Activated CD8-positive, alpha-beta T cell treated with anti-CD3 and anti-CD28 coated beads, Interleukin-2, amount 10 ng/mL, durations not matched to agents 7 days and 5 days (primary cell): ENCODE results near the gene HOXA7. TPM values are rescaled to one million over a fixed set of nuclear protein-coding genes. Genes with fewer than 3 reads are reported as not detected.

Experiments
- ATAC-seq: fragments of 150-1000 bp; cut with Tn5 transposase; one replicate; pipeline ENCODE4 v1.10.0; 2021; ENCODE audit warnings: moderate library complexity
- CTCF ChIA-PET: fragments of 350-600 bp; sonication (Branson Sonifier 250); formaldehyde crosslinking; loops from one replicate; lab custom pipeline; 2021; ENCODE audit warnings: antibody characterized with exemption; lab: Charles Lee
- POLR2A ChIA-PET: fragments of 350-600 bp; sonication (Branson Sonifier 250); formaldehyde crosslinking; loops from one replicate; lab custom pipeline; 2021; ENCODE audit warnings: antibody characterized with exemption; lab: Charles Lee
- DNase-seq: peaks from one replicate; pipeline ENCODE4 v3.0.0-alpha.2; 2020
- H3K27ac Mint-ChIP-seq: one replicate; pipeline ENCODE4 v1.8.0; 2021; ENCODE audit warnings: mild to moderate bottlenecking, mixed read lengths
- H3K27me3 Mint-ChIP-seq: one replicate; pipeline ENCODE4 v1.8.0; 2021; ENCODE audit warnings: low read depth, mixed read lengths
- H3K36me3 Mint-ChIP-seq: one replicate; pipeline ENCODE4 v1.8.0; 2021; ENCODE audit warnings: low read depth, mixed read lengths
- H3K4me1 Mint-ChIP-seq: one replicate; pipeline ENCODE4 v1.8.0; 2021; ENCODE audit warnings: low read depth, mixed read lengths
- H3K4me3 Mint-ChIP-seq: one replicate; pipeline ENCODE4 v1.8.0; 2021; ENCODE audit warnings: mild to moderate bottlenecking, mixed read lengths
- H3K9me3 Mint-ChIP-seq: one replicate; pipeline ENCODE4 v1.8.0; 2022; ENCODE audit warnings: mixed read lengths; ENCODE audit not compliant: insufficient read depth
- total RNA-seq, 2 experiments: library from RNA; stranded (reverse); gene quantifications; one replicate each; pipeline ENCODE4 v1.2.3, GENCODE V29; 2021

The HOXA7 gene
- total RNA-seq, 2 experiments from 2014 or later, result not detected

DNA sequence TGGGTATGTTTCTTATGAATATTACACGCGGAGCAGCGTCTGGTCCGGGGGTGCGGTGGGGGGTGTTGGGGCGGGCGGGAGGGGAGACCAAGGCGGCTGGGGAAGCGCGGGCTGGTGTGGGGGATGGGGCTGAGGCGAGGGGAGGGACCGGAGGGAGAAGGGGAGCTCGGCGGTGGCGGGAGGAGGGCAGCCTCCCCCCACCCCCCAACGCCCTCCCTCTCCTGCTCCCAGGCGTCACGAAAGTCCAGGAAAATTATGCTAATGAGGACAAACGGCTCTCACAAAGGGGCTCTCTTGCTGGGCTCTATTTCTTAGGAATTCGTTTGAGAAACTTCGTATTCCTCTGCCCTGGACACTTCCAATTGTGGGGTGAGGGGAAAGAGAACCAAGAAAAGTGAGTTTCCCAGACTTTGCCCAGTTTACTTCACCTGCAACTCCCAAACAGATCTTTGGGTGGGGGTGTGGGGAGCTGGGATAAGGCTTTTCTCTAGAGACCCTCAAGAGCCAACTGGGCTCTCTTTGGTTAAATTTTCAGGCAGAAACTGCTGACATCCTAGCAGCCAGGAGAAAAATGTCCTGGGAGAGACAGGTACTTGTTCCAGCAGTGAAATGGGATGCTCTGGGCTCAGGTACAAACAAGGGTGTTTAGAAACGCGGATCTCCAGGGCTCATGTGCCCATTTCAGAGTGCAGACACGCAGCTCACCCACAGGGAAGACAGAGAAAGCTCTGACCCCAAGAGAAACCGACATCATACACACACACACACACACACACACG is 42.3 kb downstream of the HOXA7 start:
- CTCF ChIA-PET, result no interaction called here
- no peak overlapping the region for H3K4me3 Mint-ChIP-seq
- no peaks in the 10 kb centered on the region for H3K36me3 Mint-ChIP-seq
- POLR2A ChIA-PET, result no interaction called here
- ATAC-seq (no peak), DNase-seq (no peak)
- no peaks in the 10 kb centered on the region for H3K9me3 Mint-ChIP-seq
- H3K27ac Mint-ChIP-seq, result no peak overlapping the region
- no peaks in the 10 kb centered on the region for H3K4me1 Mint-ChIP-seq
- no peaks in the 10 kb centered on the region for H3K27me3 Mint-ChIP-seq

DNA sequence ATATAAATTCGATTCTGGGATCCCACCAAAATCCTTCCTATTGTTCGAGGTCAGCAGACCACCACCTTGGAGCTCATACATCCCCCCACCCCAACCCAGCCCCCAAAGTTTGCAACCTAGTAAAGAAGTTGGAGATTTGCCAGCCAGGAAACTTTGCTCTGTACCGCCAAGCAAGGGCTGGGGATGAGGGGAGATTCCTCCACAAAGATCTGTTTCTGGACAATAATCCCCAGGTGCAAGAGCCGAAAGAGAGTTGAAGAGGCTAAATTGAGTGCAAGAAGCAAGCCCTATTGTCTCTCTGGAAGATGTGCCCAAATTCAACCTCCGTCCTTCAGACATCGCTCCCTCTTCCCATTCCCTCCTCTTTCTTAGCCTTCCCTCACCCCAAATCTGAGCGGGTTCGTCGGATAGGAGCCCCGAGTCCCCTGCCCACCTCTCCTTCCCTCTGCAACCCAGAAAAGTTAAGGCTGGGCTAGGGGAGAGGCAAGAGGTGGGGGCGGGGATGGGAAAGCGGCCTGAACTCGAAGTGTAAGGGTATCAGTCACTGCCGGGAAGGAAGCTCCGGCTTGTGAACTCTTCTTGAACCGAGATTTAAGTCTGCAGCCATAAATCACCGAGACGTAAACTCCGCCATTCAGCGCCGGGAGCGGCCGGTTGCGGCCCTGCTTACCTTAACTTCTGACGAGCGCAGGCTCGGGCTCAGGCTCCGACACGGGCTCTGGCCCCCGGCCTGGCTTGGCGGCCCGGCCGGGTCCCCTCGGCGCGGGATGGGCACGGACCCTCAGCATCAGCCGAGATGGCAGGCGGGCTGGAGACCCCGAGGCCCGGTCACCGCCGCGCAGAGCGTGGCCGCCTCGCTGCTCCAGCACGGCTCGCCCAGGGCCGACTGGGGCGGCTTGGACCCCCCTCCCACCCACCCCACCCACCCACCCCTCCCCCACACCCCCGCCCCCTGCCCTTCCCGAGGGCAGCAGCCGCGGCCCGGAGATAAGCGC is 43.2 kb downstream of the HOXA7 start:
- Mint-ChIP-seq H3K4me3 (no peak overlapping the region), H3K27me3 (no peaks in the 10 kb centered on the region), H3K36me3 (no peaks in the 10 kb centered on the region), H3K4me1 (no peaks in the 10 kb centered on the region), H3K27ac (no peak overlapping the region), H3K9me3 (no peaks in the 10 kb centered on the region)
- DNase-seq (no peak), ATAC-seq (no peak)
- ChIA-PET POLR2A (no interaction called here), CTCF (no interaction called here)

GRCh38 chr7:27112361-27112760 is 44.1 kb downstream of the HOXA7 start:
- ATAC-seq (no peak), DNase-seq (no peak)
- no peaks in the 10 kb centered on the region for H3K4me1 Mint-ChIP-seq
- POLR2A ChIA-PET, result no interaction called here
- CTCF ChIA-PET, result no interaction called here
- H3K4me3 Mint-ChIP-seq, result no peak overlapping the region
- H3K27ac Mint-ChIP-seq, result no peak overlapping the region
- no peaks in the 10 kb centered on the region for H3K9me3 Mint-ChIP-seq
- H3K36me3 Mint-ChIP-seq, result no peaks in the 10 kb centered on the region
- no peaks in the 10 kb centered on the region for H3K27me3 Mint-ChIP-seq

DNA sequence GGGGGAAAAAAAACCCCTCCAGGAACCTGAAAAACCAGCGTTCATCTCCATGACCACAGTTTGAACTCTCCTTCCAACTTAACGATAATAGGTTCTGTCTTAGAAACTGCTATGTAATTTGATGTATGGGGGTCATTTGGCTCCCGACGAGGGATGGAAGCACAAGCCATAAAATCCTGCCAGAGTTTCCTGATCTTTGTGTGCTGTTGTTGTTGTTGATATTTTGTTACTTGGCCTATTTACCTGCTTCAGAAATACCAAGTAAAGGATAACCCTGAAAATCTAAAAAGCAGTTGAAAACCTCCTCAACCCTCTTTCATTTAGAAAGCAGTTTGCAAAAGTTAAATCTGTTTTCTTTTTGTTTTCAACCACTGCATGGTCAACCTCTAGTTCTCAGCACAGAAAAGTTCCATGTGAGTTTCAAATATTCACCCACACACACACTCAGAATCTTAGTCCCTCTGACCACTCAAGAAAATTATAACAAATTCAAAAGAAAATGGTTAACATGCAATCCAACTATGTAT is 44.7 kb downstream of the HOXA7 start:
- ChIA-PET POLR2A (no interaction called here), CTCF (no interaction called here)
- ATAC-seq, result no peak
- H3K27ac Mint-ChIP-seq, result no peak overlapping the region
- no peaks in the 10 kb centered on the region for H3K9me3 Mint-ChIP-seq
- H3K4me1 Mint-ChIP-seq, result no peaks in the 10 kb centered on the region
- DNase-seq, result no peak
- H3K4me3 Mint-ChIP-seq, result no peak overlapping the region
- no peaks in the 10 kb centered on the region for H3K27me3 Mint-ChIP-seq
- H3K36me3 Mint-ChIP-seq, result no peaks in the 10 kb centered on the region

GRCh38 chr7:27111042-27111750 is 45.3 kb downstream of the HOXA7 start:
- ChIA-PET CTCF (no interaction called here), POLR2A (interaction anchor here (0.7 kb wide), 1 partner anchor 131 kb away, joined by 3 read pairs; the partner anchor contains the start of gene EVX1)
- Mint-ChIP-seq H3K9me3 (no peaks in the 10 kb centered on the region), H3K36me3 (no peaks in the 10 kb centered on the region), H3K27ac (no peak overlapping the region), H3K4me3 (no peak overlapping the region), H3K4me1 (no peaks in the 10 kb centered on the region), H3K27me3 (no peaks in the 10 kb centered on the region)
- DNase-seq (no peak), ATAC-seq (no peak)

DNA sequence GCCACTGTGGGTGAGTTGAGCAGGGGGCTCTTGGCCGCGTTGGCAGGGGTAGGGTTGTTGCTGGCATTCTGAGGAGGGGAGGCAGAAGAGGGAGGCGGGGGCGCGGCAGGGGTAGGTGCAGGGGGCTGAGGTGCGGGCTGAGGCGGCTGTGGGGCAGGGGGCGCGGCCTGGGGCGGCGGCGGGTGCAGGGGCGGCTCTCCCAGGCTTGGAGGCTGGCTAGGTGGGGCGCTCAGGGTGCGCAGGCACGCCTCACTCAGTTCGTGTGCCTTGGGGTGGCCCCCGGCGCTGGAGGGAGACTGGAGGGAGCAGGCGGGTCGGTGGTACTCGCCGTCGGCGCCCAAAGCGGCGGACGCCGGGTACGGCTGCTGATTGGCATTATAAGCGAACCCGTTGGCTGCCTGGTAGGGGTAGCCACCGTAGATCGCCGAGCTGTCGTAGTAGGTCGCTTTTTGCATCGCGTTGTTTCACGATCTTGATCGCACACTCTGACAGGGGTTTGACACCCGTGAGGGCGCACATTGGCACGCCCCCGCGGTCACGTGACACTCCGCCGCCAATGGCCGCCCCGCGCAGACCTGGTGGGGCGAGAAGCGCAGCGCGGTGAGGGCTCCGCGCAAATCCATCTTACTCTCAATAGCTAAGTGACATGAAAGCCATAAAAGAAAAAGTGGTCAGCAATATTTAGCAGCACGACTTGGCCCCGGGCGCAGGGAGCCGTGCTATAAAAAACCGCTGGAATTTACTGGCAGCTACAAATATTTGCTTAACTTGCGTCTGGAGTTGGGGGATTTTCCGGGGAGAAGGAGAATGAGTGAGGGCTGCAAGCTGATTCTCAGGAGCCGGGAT is 46.1 kb downstream of the HOXA7 start:
- Mint-ChIP-seq H3K36me3 (no peaks in the 10 kb centered on the region), H3K27ac (no peak overlapping the region), H3K4me1 (no peaks in the 10 kb centered on the region), H3K27me3 (peaks cover 4% of the 10 kb centered on the region), H3K9me3 (no peaks in the 10 kb centered on the region), H3K4me3 (no peak overlapping the region)
- ChIA-PET CTCF (interaction anchor here (0.9 kb wide), 1 partner anchor 9 kb away, joined by 3 read pairs; no protein-coding TSS in a partner anchor), POLR2A (interaction anchor here (0.7 kb wide), 1 partner anchor 132 kb away, joined by 3 read pairs; the partner anchor contains the start of gene EVX1)
- DNase-seq (no peak), ATAC-seq (no peak)

- ChIA-PET CTCF (interaction anchor here (0.9 kb wide), 1 partner anchor 10 kb away, joined by 3 read pairs; no protein-coding TSS in a partner anchor), POLR2A (no interaction called here)
- no peaks in the 10 kb centered on the region for H3K36me3 Mint-ChIP-seq
- no peak overlapping the region for H3K27ac Mint-ChIP-seq
- no peaks in the 10 kb centered on the region for H3K4me1 Mint-ChIP-seq
- DNase-seq, result no peak
- H3K9me3 Mint-ChIP-seq, result no peaks in the 10 kb centered on the region
- ATAC-seq, result no peak
- H3K27me3 Mint-ChIP-seq, result peaks cover 7% of the 10 kb centered on the region
- no peak overlapping the region for H3K4me3 Mint-ChIP-seq
Observed at GRCh38 chr7:27109466-27110185, 46.8 kb downstream of the HOXA7 start.

DNA sequence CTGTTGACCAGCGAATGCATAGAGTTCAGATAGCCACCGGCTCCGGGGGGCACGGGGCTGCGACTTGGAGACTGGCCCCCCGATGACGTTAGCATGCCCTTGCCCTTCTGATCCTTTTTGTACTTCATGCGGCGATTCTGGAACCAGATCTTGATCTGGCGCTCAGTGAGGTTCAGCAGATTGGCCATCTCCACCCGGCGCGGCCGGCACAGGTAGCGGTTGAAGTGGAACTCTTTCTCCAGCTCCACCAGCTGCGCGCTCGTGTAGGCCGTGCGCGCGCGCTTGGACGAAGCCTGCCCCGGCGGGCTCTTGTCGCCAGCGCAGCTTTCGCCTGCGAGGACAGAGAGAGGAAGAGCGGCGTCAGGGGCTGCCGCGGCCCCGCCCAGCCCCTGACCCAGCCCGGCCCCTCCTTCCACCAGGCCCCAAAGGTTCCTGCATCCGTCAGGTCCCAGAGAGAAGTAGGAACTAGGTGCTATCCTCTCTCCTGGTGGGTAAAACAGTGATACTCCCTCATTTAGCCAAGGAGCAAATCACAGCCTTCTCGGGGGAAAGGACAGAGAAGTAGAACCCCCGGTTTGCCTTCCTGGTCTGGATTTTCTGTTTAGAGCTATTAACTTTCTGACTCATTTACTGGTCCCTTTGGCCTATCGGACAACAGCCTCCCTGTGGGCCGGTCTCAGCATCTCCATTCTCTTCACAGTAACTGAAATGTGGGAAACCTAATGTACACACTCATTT is 47.9 kb downstream of the HOXA7 start:
- H3K4me1 Mint-ChIP-seq, result no peaks in the 10 kb centered on the region
- ChIA-PET POLR2A (no interaction called here), CTCF (no interaction called here)
- no peaks in the 10 kb centered on the region for H3K36me3 Mint-ChIP-seq
- H3K4me3 Mint-ChIP-seq, result no peak overlapping the region
- no peak for ATAC-seq
- DNase-seq, result no peak
- no peaks in the 10 kb centered on the region for H3K9me3 Mint-ChIP-seq
- peaks cover 15% of the 10 kb centered on the region for H3K27me3 Mint-ChIP-seq
- H3K27ac Mint-ChIP-seq, result no peak overlapping the region

GRCh38 chr7:27107391-27108381 is 48.8 kb downstream of the HOXA7 start:
- ATAC-seq (no peak), DNase-seq (no peak)
- Mint-ChIP-seq H3K4me3 (no peak overlapping the region), H3K27me3 (peaks cover 24% of the 10 kb centered on the region), H3K36me3 (peaks cover 2% of the 10 kb centered on the region), H3K9me3 (no peaks in the 10 kb centered on the region), H3K27ac (no peak overlapping the region), H3K4me1 (peaks cover 3% of the 10 kb centered on the region)
- ChIA-PET POLR2A (no interaction called here), CTCF (no interaction called here)
